Heart right ventricle (tissue), 16 donors: ENCODE results near the gene DOCK1. TPM values are rescaled to one million over a fixed set of nuclear protein-coding genes. Genes with fewer than 3 reads are reported as not detected.

Source experiments
- ATAC-seq, 8 donors: fragments of 200-7000 bp; cut with Tn5 transposase; one replicate each; pipeline ENCODE4 v1.9.1; 2020; ENCODE audit warnings: mild to moderate bottlenecking in 8 of 8, moderate library complexity in 8 of 8, moderate number of reproducible peaks in 1 of 8
- DNase-seq, 2 donors: peaks; one replicate each; pipeline ENCODE4 v3.0.0-alpha.2; 2020
- H3K27ac ChIP-seq, 10 donors: fragments of 200-600 bp; sonication (generic) in 2 of 10; one replicate each; pipeline versions ENCODE4 v1.5.0 to v1.8.0; 2020 to 2022; ENCODE audit warnings: mild to moderate bottlenecking in 3 of 10
- H3K27me3 ChIP-seq, 7 donors: fragments of 200-600 bp; one replicate each; pipeline ENCODE4 v1.8.0; 2021 to 2022; ENCODE audit warnings: mild to moderate bottlenecking in 2 of 7
- H3K36me3 ChIP-seq, 9 donors: fragments of 200-600 bp; sonication (generic) in 1 of 9; one replicate each; pipeline versions ENCODE4 v1.5.0 to v1.8.0; 2020 to 2022; ENCODE audit warnings: mild to moderate bottlenecking in 2 of 9
- H3K4me1 ChIP-seq, 9 donors: fragments of 200-600 bp; sonication (generic) in 1 of 9; one replicate each; pipeline versions ENCODE4 v1.5.0 to v1.8.0; 2020 to 2022; ENCODE audit warnings: mild to moderate bottlenecking in 4 of 9
- H3K4me3 ChIP-seq, 10 donors: fragments of 200-600 bp; sonication (generic) in 2 of 10; one replicate each; pipeline versions ENCODE4 v1.5.0 to v1.8.0; 2020 to 2022; ENCODE audit warnings: mild to moderate bottlenecking in 7 of 10, moderate library complexity in 2 of 10
- H3K9me3 ChIP-seq, 11 donors: fragments of 200-600 bp in 10 of 11; sonication (generic) in 2 of 11; one replicate each; pipeline versions ENCODE4 v1.5.0 to v1.8.0; 2013 to 2022; ENCODE audit warnings: mild to moderate bottlenecking in 2 of 11, control low read depth in 1 of 11, moderate library complexity in 1 of 11
- CTCF ChIP-seq, 9 donors: fragments of 200-600 bp; sonication (generic) in 2 of 9; IDR thresholded peaks; one replicate each; pipeline versions ENCODE4 v1.5.0 to v1.8.0; 2021 to 2022; ENCODE audit warnings: antibody characterized with exemption in 9 of 9, mild to moderate bottlenecking in 5 of 9, moderate library complexity in 1 of 9
- WGBS, 2 donors: extraction: QIAGEN DNeasy Blood & Tissue Kit; methylation state at CpG; one replicate each; pipeline ENCODE4 v1.1.7; 2013; ENCODE audit warnings: inconsistent platforms in 1 of 2; 5-methylcytosine and 5-hydroxymethylcytosine counted together
- intact Hi-C, 10 donors: fragments of 100-400 bp; cut with DNase I; formaldehyde crosslinking; loops; one replicate each; pipeline versions ENCODE4 v1.11.1 to v1.14.2; 2022
- polyA plus RNA-seq, 2 donors: library from polyadenylated mRNA; stranded (reverse); fragments of 200-250 nt; gene quantifications; one replicate each; pipeline ENCODE4 v1.2.3, GENCODE V29; 2013
- total RNA-seq, 10 donors: library from RNA; stranded (reverse); fragmentation: NEBNext Ultra II Directional in 3 of 10; extraction: Animal tissue kit (Norgen Biotek cat#: 25700) in 3 of 10; gene quantifications; one replicate each; pipeline versions ENCODE4 v1.2.1 to v1.2.4, GENCODE V29; 2021 to 2023
- donor health status: Arrhythmogenic right ventricular cardiomyopathy.
- donor health status: ischemic (EF 13 %, LVEDD 7.1; RV severe dilation, severe dysfunction).
- donor health status: healthy with polysubstance abuse.
- donor health status: DM: no; HTN: yes; CAD: no.
- donor health status: DM: no; HTN: no; CAD: no.
- donor health status: ischemic (EF 25% LVEDD 6.9; RV normal size, moderate dysfunction).
- donor health status: ischemic (EF 25% LVEDD 5.7; RV mildly dilated, moderate dysfunction).
- donor health status: healthy.
- donor health status: DM: yes; HTN: yes; CAD: no.
- donor health status: Ischemic cardiomyopathy.
- donor health status: ischemic (EF 35%, LVEDD 5.7; RV mildly dilated, moderate dysfunction).
- donor health status: nonischemic (EF 11% LVEDD 7.7; RV severe dilation, severe dysfunction).
- donor health status: DM: yes; HTN: yes; CAD: no.
- donor health status: PGD.
- donor health status: ischemic (EF 29% LVEDD 5.4; RV normal size, mild dysfunction).
- donor health status: nonischemic (EF 23%, LVEDD 6.1; RV moderate dilation, normal function).

The DOCK1 gene
- total and polyA plus RNA-seq, 12 donors, result 7.8 to 26.7 (median 19.8) TPM

- no peaks in the 10 kb centered on the region for H3K4me1 ChIP-seq
- DNase-seq (no peak), ATAC-seq (no peak)
- intact Hi-C loops, result no loop called here
- peaks cover 0 to 77% (median 18%) of the 10 kb centered on the region in 9 donors for H3K36me3 ChIP-seq
- WGBS, 2 donors, result 90 to 98% methylated on average over 18 of the region's 18 CpGs
- H3K27ac ChIP-seq, result no peak overlapping the region
- no peaks in the 10 kb centered on the region for H3K9me3 ChIP-seq
- H3K27me3 ChIP-seq, result no peaks in the 10 kb centered on the region
- no peak for TF ChIP-seq CTCF (IDR thresholded peaks at IDR 0.05)
- no peak overlapping the region for H3K4me3 ChIP-seq
Observed at GRCh38 chr10:127428385-127428980, 523.3 kb downstream of the DOCK1 start.

GRCh38 chr10:127429601-127430312 lies 524.5 kb downstream of the DOCK1 start:
- H3K9me3 ChIP-seq, result no peaks in the 10 kb centered on the region
- H3K4me1 ChIP-seq, result no peaks in the 10 kb centered on the region
- no peak overlapping the region for H3K27ac ChIP-seq
- no peak for DNase-seq
- ATAC-seq, result no peak
- WGBS, 2 donors, result 97 to 98% methylated on average over 19 of the region's 19 CpGs
- H3K36me3 ChIP-seq, result peaks cover 0 to 83% (median 17%) of the 10 kb centered on the region in 9 donors
- H3K27me3 ChIP-seq, result no peaks in the 10 kb centered on the region
- no peak for TF ChIP-seq CTCF (IDR thresholded peaks at IDR 0.05)
- no peak overlapping the region for H3K4me3 ChIP-seq
- intact Hi-C loops, result no loop called here

GRCh38 chr10:127431525-127431924 lies 526.3 kb downstream of the DOCK1 start:
- Histone ChIP-seq H3K4me1 (no peaks in the 10 kb centered on the region), H3K27ac (no peak overlapping the region), H3K27me3 (no peaks in the 10 kb centered on the region), H3K4me3 (no peak overlapping the region), H3K36me3 (peaks cover 0 to 82% (median 15%) of the 10 kb centered on the region in 9 donors), H3K9me3 (no peaks in the 10 kb centered on the region)
- 97% methylated on average over 8 of the region's 8 CpGs for WGBS, 2 donors
- TF ChIP-seq CTCF (IDR thresholded peaks at IDR 0.05), result no peak
- no peak for DNase-seq
- ATAC-seq, result no peak
- intact Hi-C loops, result no loop called here

GRCh38 chr10:127434006-127434405 lies 528.8 kb downstream of the DOCK1 start:
- Histone ChIP-seq H3K4me1 (no peaks in the 10 kb centered on the region), H3K4me3 (no peak overlapping the region), H3K27ac (no peak overlapping the region), H3K36me3 (peaks cover 0 to 84% (median 0%) of the 10 kb centered on the region in 9 donors), H3K9me3 (no peaks in the 10 kb centered on the region), H3K27me3 (no peaks in the 10 kb centered on the region)
- no peak for ATAC-seq
- TF ChIP-seq CTCF (IDR thresholded peaks at IDR 0.05), result no peak
- no peak for DNase-seq
- intact Hi-C loops, result no loop called here
- WGBS, 2 donors, result 72 to 87% methylated on average over 2 of the region's 2 CpGs
